Measurements from ENCODE around the gene QSER1.

Gene QSER1

DNA sequence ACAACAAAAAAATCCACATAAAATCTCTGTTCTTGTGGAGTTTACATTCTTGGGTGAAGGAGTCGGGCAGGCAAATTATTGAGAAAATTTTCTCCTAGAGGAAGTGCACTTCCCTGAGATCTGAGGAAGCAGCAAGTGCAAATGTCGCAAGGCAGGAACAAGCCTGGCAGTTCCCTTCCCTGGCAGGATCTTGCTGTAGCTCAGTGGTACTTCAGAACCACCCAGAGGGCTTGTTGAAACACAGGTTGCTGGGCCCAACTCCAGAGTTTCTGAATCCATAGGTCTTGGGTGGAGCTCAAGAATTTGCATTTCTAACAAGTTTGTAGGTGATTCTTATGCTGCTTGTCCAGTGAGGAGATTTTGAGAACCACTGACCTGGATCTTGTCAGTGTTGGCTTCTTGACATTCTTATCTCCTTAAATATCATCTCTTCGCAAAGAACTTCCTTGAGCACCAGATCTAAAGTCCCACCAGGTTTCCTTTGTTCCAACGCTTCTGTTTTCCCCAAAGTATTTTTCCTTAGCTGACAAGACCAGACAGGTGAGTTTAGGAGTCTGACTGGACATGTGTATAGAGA, 9.6 kb downstream of the QSER1 start:
- Histone ChIP-seq H3K79me2 (ENCODE audit: control insufficient read depth, low read length) (peaks cover 98% of the 10 kb centered on the region), H4K20me1 (ENCODE audit: control insufficient read depth, insufficient read depth, low read depth, low read length) (peaks cover 8% of the 10 kb centered on the region; the same call in 1 of the 2 replicates), H3K4me2 (ENCODE audit: low read length) (no peak overlapping the region), H3K9me2 (replicated peaks; ENCODE audit: control insufficient read depth, low read length) (no peaks in the 10 kb centered on the region), H3K27ac (ENCODE audit: low read depth, low read length) (no peak overlapping the region), H3F3A (ENCODE audit: control insufficient read depth, insufficient read depth) (no peaks in the 10 kb centered on the region), H3K9me3 (ENCODE audit: control insufficient read depth, insufficient read depth, low read length) (no peaks in the 10 kb centered on the region), H3K4me1 (ENCODE audit: control insufficient read depth, low read length) (no peaks in the 10 kb centered on the region), H3K27me3 (ENCODE audit: control insufficient read depth, low read length) (no peaks in the 10 kb centered on the region), H3K4me3 (ENCODE audit: low read length) (no peak overlapping the region), H3K36me3 (ENCODE audit: control insufficient read depth, low read length) (peaks cover 40% of the 10 kb centered on the region)
- TF ChIP-seq EZH2phosphoT487 (IDR thresholded peaks at IDR 0.05; ENCODE audit: borderline replicate concordance, low read length) (no peak), CTCF (IDR thresholded peaks at IDR 0.05; ENCODE audit: low read depth, low read length, poor library complexity, severe bottlenecking) (no peak)

DNA sequence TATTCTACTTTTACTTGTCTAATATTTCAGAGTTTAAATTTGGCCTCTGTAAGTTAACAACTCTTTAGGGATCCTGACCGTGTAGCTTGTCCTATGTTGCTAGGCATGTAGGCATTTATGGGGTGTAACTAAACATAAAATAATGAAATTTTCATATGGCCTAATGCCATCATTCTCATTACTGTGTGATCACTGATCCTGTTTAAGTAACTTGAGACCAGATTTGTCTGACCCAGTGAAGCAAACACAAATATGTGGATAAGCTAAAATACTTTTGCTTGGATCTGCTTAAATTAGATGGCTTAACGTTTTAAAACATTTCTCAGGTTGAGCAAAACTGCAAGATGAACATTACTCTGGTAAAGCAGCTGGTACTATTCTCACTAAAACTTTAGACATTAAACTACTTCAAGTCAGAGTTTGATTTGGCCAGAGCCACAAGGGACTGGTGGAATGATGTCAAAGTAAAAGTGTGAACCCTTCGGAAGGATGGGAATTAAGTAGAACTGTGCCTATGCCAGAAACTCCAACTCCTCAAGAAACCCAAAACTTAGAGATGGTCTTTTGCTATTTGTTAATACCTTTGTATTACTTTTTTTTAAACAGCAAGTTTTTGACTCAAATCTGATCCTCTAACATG, 12.5 kb downstream of the QSER1 start:
- Histone ChIP-seq H3F3A (ENCODE audit: control insufficient read depth, insufficient read depth) (no peaks in the 10 kb centered on the region), H3K4me2 (ENCODE audit: low read length) (no peak overlapping the region), H3K4me1 (ENCODE audit: control insufficient read depth, low read length) (no peaks in the 10 kb centered on the region), H3K27me3 (ENCODE audit: control insufficient read depth, low read length) (no peaks in the 10 kb centered on the region), H3K9me3 (ENCODE audit: control insufficient read depth, insufficient read depth, low read length) (no peaks in the 10 kb centered on the region), H3K79me2 (ENCODE audit: control insufficient read depth, low read length) (peaks cover 98% of the 10 kb centered on the region), H4K20me1 (ENCODE audit: control insufficient read depth, insufficient read depth, low read depth, low read length) (peaks cover 8% of the 10 kb centered on the region; the same call in 1 of the 2 replicates), H3K36me3 (ENCODE audit: control insufficient read depth, low read length) (peaks cover 20% of the 10 kb centered on the region), H3K4me3 (ENCODE audit: low read length) (no peak overlapping the region), H3K9me2 (replicated peaks; ENCODE audit: control insufficient read depth, low read length) (no peaks in the 10 kb centered on the region), H3K27ac (ENCODE audit: low read depth, low read length) (no peak overlapping the region)
- no peak for TF ChIP-seq EZH2phosphoT487 (IDR thresholded peaks at IDR 0.05; ENCODE audit: borderline replicate concordance, low read length)
- TF ChIP-seq CTCF (IDR thresholded peaks at IDR 0.05; ENCODE audit: low read depth, low read length, poor library complexity, severe bottlenecking), result no peak

DNA sequence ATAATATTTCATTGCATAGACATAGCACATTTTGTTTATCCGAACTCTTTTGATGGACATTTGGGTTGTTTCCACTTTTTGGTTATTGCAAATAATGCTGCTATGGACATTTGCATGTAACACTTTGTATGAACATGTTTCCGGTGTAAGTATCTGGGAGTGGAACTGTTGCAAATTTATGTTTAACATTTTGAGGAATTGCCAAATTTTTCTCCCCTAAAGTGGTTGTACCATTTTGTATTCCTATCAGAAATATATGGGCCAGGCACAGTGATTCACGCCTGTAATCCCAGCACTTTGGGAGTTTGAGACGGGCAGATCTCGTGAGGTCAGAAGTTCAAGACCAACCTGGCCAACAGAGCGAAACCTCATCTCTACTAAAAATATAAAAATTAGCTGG, 16.0 kb downstream of the QSER1 start:
- H3K9me2 ChIP-seq (replicated peaks; ENCODE audit: control insufficient read depth, low read length), result no peaks in the 10 kb centered on the region
- no peaks in the 10 kb centered on the region for H3K9me3 ChIP-seq (ENCODE audit: control insufficient read depth, insufficient read depth, low read length)
- no peak for TF ChIP-seq EZH2phosphoT487 (IDR thresholded peaks at IDR 0.05; ENCODE audit: borderline replicate concordance, low read length)
- no peak for TF ChIP-seq CTCF (IDR thresholded peaks at IDR 0.05; ENCODE audit: low read depth, low read length, poor library complexity, severe bottlenecking)
- no peak overlapping the region for H3K4me3 ChIP-seq (ENCODE audit: low read length)
- H3K27ac ChIP-seq (ENCODE audit: low read depth, low read length), result no peak overlapping the region
- H3K4me1 ChIP-seq (ENCODE audit: control insufficient read depth, low read length), result no peaks in the 10 kb centered on the region
- H3K4me2 ChIP-seq (ENCODE audit: low read length), result no peak overlapping the region
- H4K20me1 ChIP-seq (ENCODE audit: control insufficient read depth, insufficient read depth, low read depth, low read length), result no peaks in the 10 kb centered on the region; the same call in 1 of the 2 replicates
- H3K36me3 ChIP-seq (ENCODE audit: control insufficient read depth, low read length), result peaks cover 13% of the 10 kb centered on the region
- H3K79me2 ChIP-seq (ENCODE audit: control insufficient read depth, low read length), result peaks cover 96% of the 10 kb centered on the region
- H3K27me3 ChIP-seq (ENCODE audit: control insufficient read depth, low read length), result no peaks in the 10 kb centered on the region
- no peaks in the 10 kb centered on the region for H3F3A ChIP-seq (ENCODE audit: control insufficient read depth, insufficient read depth)
